H9 (cell line): Measurements from ENCODE around the gene MAPK8IP2. TPM values are rescaled to one million over a fixed set of nuclear protein-coding genes. Genes with fewer than 3 reads are reported as not detected.

Experiments used
- DNase-seq: peaks from one replicate; pipeline ENCODE4 v3.0.0-alpha.2; 2017
- H2AFZ ChIP-seq: one replicate; pipeline ENCODE4 v1.6.1; 2013; ENCODE audit warnings: mild to moderate bottlenecking, low read length, control low read depth, moderate library complexity
- H2AK5ac ChIP-seq: 2 replicates; pipeline ENCODE4 v1.6.1; 2013; ENCODE audit warnings: low read length, control low read depth, mixed read lengths; ENCODE audit not compliant: insufficient read length
- H2BK120ac ChIP-seq: one replicate; pipeline ENCODE4 v1.6.1; 2013; ENCODE audit warnings: low read depth, mild to moderate bottlenecking, low read length, control low read depth, inconsistent platforms; ENCODE audit not compliant: poor library complexity, severe bottlenecking
- H2BK12ac ChIP-seq: 2 replicates; pipeline ENCODE4 v1.6.1; 2013; ENCODE audit warnings: low read length, control low read depth, mixed read lengths, low read depth; ENCODE audit not compliant: insufficient read length
- H2BK15ac ChIP-seq: 2 replicates; pipeline ENCODE4 v1.6.1; 2013; ENCODE audit warnings: low read depth, low read length, control low read depth
- H2BK20ac ChIP-seq: one replicate; pipeline ENCODE4 v1.6.1; 2013; ENCODE audit warnings: low read depth, mild to moderate bottlenecking, low read length, control low read depth, inconsistent platforms; ENCODE audit not compliant: poor library complexity, severe bottlenecking
- H2BK5ac ChIP-seq: 2 replicates; pipeline ENCODE4 v1.6.1; 2013; ENCODE audit warnings: low read length, control low read depth, mixed read lengths; ENCODE audit not compliant: insufficient read length
- H3K14ac ChIP-seq: 2 replicates; pipeline ENCODE4 v1.6.1; 2013; ENCODE audit warnings: low read length, control low read depth; ENCODE audit not compliant: insufficient read depth
- H3K18ac ChIP-seq: 2 replicates; pipeline ENCODE4 v1.6.1; 2013; ENCODE audit warnings: low read depth, mild to moderate bottlenecking, mixed read lengths, low read length, control low read depth; ENCODE audit not compliant: insufficient read length
- H3K23ac ChIP-seq: 2 replicates; pipeline ENCODE4 v1.6.1; 2013; ENCODE audit warnings: low read length, control low read depth, mixed read lengths, low read depth; ENCODE audit not compliant: insufficient read length
- H3K23me2 ChIP-seq: 2 replicates; pipeline ENCODE4 v1.6.1; 2013; ENCODE audit warnings: low read depth, mild to moderate bottlenecking, mixed read lengths, low read length, control low read depth; ENCODE audit not compliant: insufficient read length, poor library complexity, severe bottlenecking
- H3K27ac ChIP-seq: 2 replicates; pipeline ENCODE4 v1.5.1; 2013; ENCODE audit warnings: low read length, control low read depth, mixed read lengths, low read depth; ENCODE audit not compliant: insufficient read length
- H3K27me3 ChIP-seq: 2 replicates; pipeline ENCODE4 v1.6.1; 2013; ENCODE audit warnings: low read length, control low read depth, inconsistent platforms; ENCODE audit not compliant: insufficient read depth
- H3K4ac ChIP-seq: 2 replicates; pipeline ENCODE4 v1.6.1; 2013; ENCODE audit warnings: low read depth, mild to moderate bottlenecking, control low read depth, inconsistent platforms, low read length, moderate library complexity
- H3K4me1 ChIP-seq: 2 replicates; pipeline ENCODE4 v1.6.1; 2013; ENCODE audit warnings: low read length, control low read depth, inconsistent platforms; ENCODE audit not compliant: insufficient read depth
- H3K4me2 ChIP-seq: 2 replicates; pipeline ENCODE4 v1.6.1; 2013; ENCODE audit warnings: low read length, control low read depth, mixed read lengths; ENCODE audit not compliant: insufficient read length, insufficient read depth
- H3K56ac ChIP-seq: 2 replicates; pipeline ENCODE4 v1.6.1; 2013; ENCODE audit warnings: low read depth, mild to moderate bottlenecking, mixed read lengths, low read length, control low read depth; ENCODE audit not compliant: insufficient read length
- H3K79me1 ChIP-seq: 2 replicates; pipeline ENCODE4 v1.6.1; 2013; ENCODE audit warnings: low read depth, mild to moderate bottlenecking, moderate library complexity, low read length, control low read depth, inconsistent platforms; ENCODE audit not compliant: insufficient read depth, poor library complexity, severe bottlenecking
- H3K79me2 ChIP-seq: 2 replicates; pipeline ENCODE4 v1.6.1; 2013; ENCODE audit warnings: low read length, control low read depth, inconsistent platforms; ENCODE audit not compliant: insufficient read depth
- H3K9ac ChIP-seq: 2 replicates; pipeline ENCODE4 v1.6.1; 2013; ENCODE audit warnings: low read length, control low read depth, mixed read lengths; ENCODE audit not compliant: insufficient read length; ENCODE audit errors: extremely low read depth
- H3K9me3 ChIP-seq: one replicate; pipeline ENCODE4 v1.6.1; 2013; ENCODE audit warnings: low read depth, low read length, inconsistent platforms; ENCODE audit not compliant: control insufficient read depth
- H3T11ph ChIP-seq: one replicate; pipeline ENCODE4 v1.6.1; 2013; ENCODE audit warnings: mild to moderate bottlenecking, low read length, control low read depth, inconsistent platforms
- H4K20me1 ChIP-seq: one replicate; pipeline ENCODE4 v1.6.1; 2013; ENCODE audit not compliant: control insufficient read depth, insufficient read length, insufficient read depth
- H4K5ac ChIP-seq: 2 replicates; pipeline ENCODE4 v1.6.1; 2013; ENCODE audit warnings: low read depth, mild to moderate bottlenecking, mixed read lengths, low read length, control low read depth; ENCODE audit not compliant: insufficient read length
- H4K8ac ChIP-seq: replicated peaks from 2 replicates; pipeline ENCODE4 v1.6.1; 2013; ENCODE audit warnings: low read length, control low read depth, mixed read lengths, low read depth; ENCODE audit not compliant: insufficient read length
- H4K91ac ChIP-seq: 2 replicates; pipeline ENCODE4 v1.6.1; 2013; ENCODE audit warnings: low read depth, mild to moderate bottlenecking, moderate library complexity, mixed read lengths, low read length, control low read depth; ENCODE audit not compliant: insufficient read length
- H3K27ac Mint-ChIP-seq, 3 experiments: 2 replicates in 2 of 3; 3 replicates in 1 of 3; pipeline ENCODE4 v1.8.0; 2020 to 2021; ENCODE audit warnings: mixed read lengths in 3 of 3, mild to moderate bottlenecking in 1 of 3, moderate library complexity in 1 of 3
- H3K27me3 Mint-ChIP-seq: 2 replicates; pipeline ENCODE4 v1.8.0; 2021; ENCODE audit warnings: low read depth, mild to moderate bottlenecking, moderate library complexity, mixed read lengths
- H3K36me3 Mint-ChIP-seq, 3 experiments: 2 replicates in 2 of 3; 3 replicates in 1 of 3; pipeline ENCODE4 v1.8.0; 2020 to 2021; ENCODE audit warnings: low read depth in 3 of 3, mixed read lengths in 3 of 3; ENCODE audit not compliant: insufficient read depth in 1 of 3
- H3K4me1 Mint-ChIP-seq, 2 experiments: 2 replicates each; pipeline ENCODE4 v1.8.0; 2020; ENCODE audit warnings: mixed read lengths in 2 of 2
- H3K4me3 Mint-ChIP-seq, 2 experiments: 2 replicates in 1 of 2; 3 replicates in 1 of 2; pipeline ENCODE4 v1.8.0; 2020 to 2021; ENCODE audit warnings: mild to moderate bottlenecking in 2 of 2, mixed read lengths in 2 of 2, moderate library complexity in 1 of 2
- H3K9me3 Mint-ChIP-seq, 2 experiments: 2 replicates in 1 of 2; 3 replicates in 1 of 2; pipeline ENCODE4 v1.8.0; 2020; ENCODE audit warnings: mild to moderate bottlenecking in 2 of 2, mixed read lengths in 2 of 2, moderate library complexity in 1 of 2
- CTCF ChIP-seq: fragments of 200-600 bp; sonication (generic); conservative IDR thresholded peaks from 3 replicates; pipeline ENCODE4 v1.8.0; 2021; ENCODE audit warnings: antibody characterized with exemption, mild to moderate bottlenecking
- WGBS: extraction: QIAGEN DNeasy Blood & Tissue Kit; methylation state at CpG from one replicate; pipeline ENCODE4 v1.1.7; 2013; ENCODE audit warnings: missing lambda C conversion rate, low lambda C conversion rate, mixed read lengths; ENCODE audit not compliant: insufficient read length; ENCODE audit errors: extremely low coverage; 5-methylcytosine and 5-hydroxymethylcytosine counted together
- total RNA-seq: library from RNA; stranded (reverse); gene quantifications from 2 replicates; pipeline ENCODE4 v1.2.1, GENCODE V29; 2021

The MAPK8IP2 gene
- total RNA-seq, 1 experiment from 2014 or later: 5.7 TPM

- Histone ChIP-seq H2AFZ (no peak overlapping the region), H3K9me3 (no peaks in the 10 kb centered on the region), H3K56ac (no peak overlapping the region), H3K14ac (no peak overlapping the region), H3K4ac (no peak overlapping the region), H3K23me2 (peaks cover 18% of the 10 kb centered on the region), H2BK120ac (no peak overlapping the region), H4K91ac (no peak overlapping the region), H2AK5ac (no peak overlapping the region), H2BK12ac (no peak overlapping the region), H4K20me1 (peaks cover 2% of the 10 kb centered on the region), H3K79me1 (no peaks in the 10 kb centered on the region), H3K4me2 (no peak overlapping the region), H3K23ac (no peak overlapping the region), H3K4me1 (peaks cover 13% of the 10 kb centered on the region), H4K5ac (no peak overlapping the region), H3K79me2 (no peaks in the 10 kb centered on the region), H2BK20ac (no peak overlapping the region), H4K8ac (no peak overlapping the region), H3K9ac (no peak overlapping the region), H3T11ph (no peak overlapping the region), H2BK5ac (no peak overlapping the region), H2BK15ac (no peak overlapping the region), H3K27me3 (peaks cover 7% of the 10 kb centered on the region; the same call in 1 of the 2 replicates), H3K18ac (no peak overlapping the region), H3K27ac (no peak overlapping the region)
- no peaks in the 10 kb centered on the region for H3K9me3 Mint-ChIP-seq
- H3K4me3 Mint-ChIP-seq: peak overlapping the region in 1 of 2 experiments; percentile 38; a peak in 1 of 5 replicates
- H3K27ac Mint-ChIP-seq: peak overlapping the region in 1 of 3 experiments; percentile 80; a peak in 1 of 7 replicates
- WGBS: no CpG with 5 or more reads among the region's 14 CpGs
- no peak for DNase-seq
- peaks cover 28% of the 10 kb centered on the region for H3K27me3 Mint-ChIP-seq
- peaks cover 0 to 3% (median 0%) of the 10 kb centered on the region in 3 experiments; a peak in 2 of 7 replicates for H3K36me3 Mint-ChIP-seq
- no peak for TF ChIP-seq CTCF
- peaks cover 24 to 30% of the 10 kb centered on the region in 2 experiments for H3K4me1 Mint-ChIP-seq
Measured at GRCh38 chr22:50625131-50625567, 24.6 kb downstream of the MAPK8IP2 start.
